Right ventricle myocardium superior (tissue), 1 donor: Measurements from ENCODE around the gene TMEM147. TPM values are rescaled to one million over a fixed set of nuclear protein-coding genes. Genes with fewer than 3 reads are reported as not detected.
"Not testable (repeated sequence)": the region's sequence is repeated elsewhere in the genome, so short reads cannot be mapped to it uniquely, and the experiment has no call there.

Source experiments
- ATAC-seq: fragments of 200-7000 bp; cut with Tn5 transposase; one replicate; pipeline ENCODE4 v1.9.1; 2020; ENCODE audit warnings: mild to moderate bottlenecking; ENCODE audit not compliant: poor library complexity
- DNase-seq: peaks from one replicate; pipeline ENCODE4 v3.0.0-alpha.2; 2020
- intact Hi-C: fragments of 100-400 bp; cut with DNase I; formaldehyde crosslinking; loops from one replicate; pipeline ENCODE4 v1.11.2; 2022
- total RNA-seq: library from RNA; stranded (reverse); fragmentation: NEBNext Ultra II Directional; extraction: Animal tissue kit (Norgen Biotek cat#: 25700); gene quantifications from one replicate; pipeline ENCODE4 v1.2.1, GENCODE V29; 2021
- donor health status: DM: no; HTN: yes; CAD: no; lungs with severe emphysema.

The TMEM147 gene
- total RNA-seq, 1 donor from 2014 or later, result 75.7 TPM

DNA sequence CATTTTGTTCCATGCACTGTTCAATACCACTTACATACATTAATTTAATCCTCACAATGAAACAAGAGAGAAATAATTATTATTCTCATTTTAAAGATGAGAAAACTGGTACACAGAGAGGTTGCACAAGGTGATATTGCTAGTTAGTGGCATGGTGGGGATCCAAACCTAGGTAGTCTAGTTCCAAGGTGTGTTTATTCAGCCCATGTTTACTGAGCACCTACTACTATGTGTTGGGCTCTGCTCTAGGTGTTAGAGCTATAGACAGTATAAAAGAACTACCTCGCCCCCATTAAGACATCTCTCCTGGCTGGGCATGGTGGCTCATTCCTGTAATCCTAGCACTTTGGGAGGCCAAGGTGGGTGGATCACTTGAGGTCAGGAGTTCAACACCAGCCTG lies 37.3 kb downstream of the TMEM147 start:
- DNase-seq, result no peak
- intact Hi-C loops, result no loop called here
- no peak for ATAC-seq

DNA sequence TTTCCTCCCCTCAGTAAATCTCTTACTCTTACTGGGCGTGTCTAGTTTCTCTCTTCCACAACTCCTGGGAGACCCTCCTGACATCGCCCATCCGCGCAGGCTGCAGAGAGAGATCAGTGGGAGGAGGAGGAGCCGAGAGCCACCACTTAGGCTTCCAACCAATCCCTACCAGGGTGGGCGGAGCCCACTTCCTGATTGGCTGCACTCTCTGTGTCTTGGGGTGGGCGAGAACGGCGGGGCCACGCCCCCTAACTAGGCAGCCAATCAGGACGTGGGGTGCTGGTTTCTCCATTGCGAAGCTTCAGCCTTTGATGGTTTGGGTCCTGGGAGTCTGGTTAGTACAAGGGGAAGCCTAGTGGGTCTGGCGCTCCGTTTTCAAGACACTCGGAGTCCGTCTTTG lies 40.4 kb downstream of the TMEM147 start, which contains the start of gene PMIS2:
TSS of gene PMIS2 (plus strand) at position 326 of the 400 bp plus-strand sequence. CDS start 87 bp downstream, outside the sequence.
- no peak for ATAC-seq
- intact Hi-C loops, result no loop called here
- no peak for DNase-seq

DNA sequence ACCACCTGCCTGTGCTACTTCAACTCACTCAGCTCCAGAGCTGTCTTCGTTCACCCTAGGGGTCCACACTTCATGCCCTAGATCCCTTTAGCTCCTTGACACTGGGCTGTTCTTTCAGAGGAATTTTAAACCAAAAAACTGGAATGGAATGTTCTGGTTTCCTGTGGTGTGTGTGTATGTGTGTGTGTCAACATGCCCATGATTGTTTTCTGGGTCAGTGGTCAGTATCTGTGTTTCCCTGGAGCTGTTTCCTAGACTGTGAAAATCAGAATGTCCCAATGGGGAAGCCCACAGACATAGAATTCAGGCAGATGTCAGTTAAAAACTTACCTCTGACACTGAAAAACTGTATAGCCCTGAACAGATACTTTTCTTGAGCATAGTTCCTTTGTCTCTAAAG lies 41.9 kb downstream of the TMEM147 start:
- ATAC-seq (no peak), DNase-seq (no peak)
- intact Hi-C loops, result no loop called here

DNA sequence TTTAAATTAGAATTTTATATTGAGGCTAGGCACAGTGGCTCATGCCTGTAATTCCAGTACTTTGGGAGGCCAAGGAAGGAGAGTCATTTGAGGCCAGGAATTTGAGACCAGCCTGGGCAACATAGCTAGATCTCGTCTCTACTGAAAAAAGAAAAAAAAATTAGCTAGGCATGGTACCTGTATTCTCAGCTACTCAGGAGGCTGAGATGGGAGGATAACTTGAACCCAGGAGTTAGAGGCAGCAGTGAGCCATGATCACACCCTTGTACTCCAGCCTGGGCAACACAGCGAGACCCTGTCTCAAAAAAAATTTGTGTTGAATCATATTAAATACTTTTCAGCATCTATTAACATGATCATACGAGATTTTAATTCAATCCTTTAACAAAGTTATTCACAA lies 45.4 kb downstream of the TMEM147 start:
- no peak for ATAC-seq
- no peak for DNase-seq
- intact Hi-C loops, result no loop called here

DNA sequence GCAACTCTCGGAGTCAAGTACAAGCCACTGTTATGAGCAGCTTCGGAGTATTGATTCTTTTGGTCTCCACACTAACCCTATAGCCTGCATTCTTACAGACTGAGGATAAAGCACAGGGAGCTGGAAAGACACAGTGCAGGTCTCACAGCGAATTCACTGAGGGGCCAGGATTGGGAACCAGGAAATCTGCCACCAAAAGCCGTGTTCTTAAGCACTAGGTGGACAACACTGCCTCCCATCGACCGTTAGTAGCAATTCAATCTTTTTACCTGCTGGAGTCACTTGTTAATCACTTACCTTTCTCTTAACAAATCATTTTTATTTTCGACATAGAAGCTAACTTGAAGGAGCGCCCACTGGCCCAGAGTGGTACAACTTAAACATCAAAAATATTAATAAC lies 46.8 kb downstream of the TMEM147 start:
- intact Hi-C loops, result no loop called here
- ATAC-seq, result no peak
- DNase-seq, result no peak

DNA sequence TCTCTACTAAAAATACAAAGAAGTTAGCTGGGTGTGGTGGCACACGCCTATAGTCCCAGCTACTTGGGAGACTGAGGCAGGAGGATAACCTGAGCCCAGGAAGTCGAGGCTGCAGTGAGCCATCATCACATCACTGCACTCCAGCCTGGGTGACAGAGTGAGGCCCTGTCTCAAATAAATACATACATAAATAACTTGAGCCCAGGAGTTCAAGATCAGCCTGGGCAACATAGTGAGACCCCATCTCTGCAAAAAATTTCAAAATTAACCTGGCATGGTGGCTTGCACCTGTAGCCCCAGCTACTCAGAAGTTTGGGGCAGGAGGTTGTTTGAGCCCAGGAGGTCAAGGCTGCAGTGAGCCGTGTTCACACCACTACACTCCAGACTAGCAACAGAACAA lies 49.6 kb downstream of the TMEM147 start:
- intact Hi-C loops, result not testable (repeated sequence)

DNA sequence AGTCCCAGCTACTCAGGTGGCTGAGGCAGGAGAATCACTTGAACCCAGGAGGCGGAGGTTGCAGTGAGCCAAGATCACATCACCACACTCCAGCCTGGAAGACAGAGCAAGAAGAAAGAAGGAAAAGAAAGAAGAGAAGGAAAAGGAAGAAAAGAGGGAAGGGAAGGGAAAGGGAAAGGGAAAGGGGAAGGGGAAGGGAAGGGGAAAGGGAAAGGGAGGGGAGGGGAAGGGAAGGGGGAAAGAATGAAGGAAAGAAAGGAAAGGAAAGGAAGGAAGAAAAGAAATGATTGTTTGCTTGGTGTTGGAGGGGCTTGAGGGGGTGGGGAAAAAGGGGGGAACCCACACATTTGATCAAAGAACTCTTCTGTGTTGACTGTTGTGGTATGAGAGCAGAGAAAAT lies 50.5 kb downstream of the TMEM147 start:
- intact Hi-C loops, result no loop called here
- DNase-seq (no peak), ATAC-seq (no peak)

More for the DNA sequence above, 49.6 kb downstream of the TMEM147 start:
- ATAC-seq, DNase-seq: not testable (repeated sequence)

DNA sequence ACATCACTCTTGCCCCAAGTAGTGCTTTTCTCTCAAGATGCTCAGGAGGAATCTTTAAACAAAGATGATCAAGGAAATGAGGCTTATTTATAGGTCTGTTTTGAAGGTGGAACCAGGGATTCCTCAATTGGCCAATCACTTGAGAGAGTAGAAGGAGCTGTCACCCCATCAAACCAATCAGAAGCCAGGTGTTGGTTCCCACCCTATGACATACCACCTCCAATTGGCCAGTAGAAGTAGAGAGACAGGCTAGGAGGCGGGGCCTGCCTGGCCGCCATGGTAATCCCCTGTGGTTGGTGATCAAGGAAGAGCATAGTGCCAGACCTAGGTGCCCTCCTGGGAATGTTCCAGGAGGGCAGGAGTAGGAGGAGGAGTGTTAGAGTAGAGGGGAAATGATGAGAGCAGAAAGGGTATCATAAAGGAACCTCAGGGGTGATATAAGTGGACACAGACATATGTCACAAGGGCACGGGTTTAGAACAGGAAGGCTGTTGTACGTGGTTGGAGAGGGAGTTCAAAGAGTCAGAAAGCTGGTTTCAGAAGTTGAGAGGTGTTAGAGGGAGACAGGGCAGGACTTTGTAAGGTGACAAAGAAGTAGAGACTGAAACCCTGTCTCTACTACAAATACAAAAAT lies 51.1 kb downstream of the TMEM147 start:
- DNase-seq, result no peak
- ATAC-seq, result no peak
- intact Hi-C loops, result no loop called here

Other genes starting within 250 kb of the TMEM147 start
- 0.56 TPM for gene CD22, start 216.4 kb upstream of the TMEM147 start, total RNA-seq
- not detected for gene FFAR1, start 197.7 kb upstream of the TMEM147 start, total RNA-seq
- not detected for gene FFAR3, start 187.2 kb upstream of the TMEM147 start, total RNA-seq
- not detected for gene GPR42, start 174.6 kb upstream of the TMEM147 start, total RNA-seq
- gene FFAR2, start 97.4 kb upstream of the TMEM147 start, total RNA-seq, result 0.11 TPM
- not detected for gene KRTDAP, start 55.2 kb upstream of the TMEM147 start, total RNA-seq
- gene DMKN, start 32.0 kb upstream of the TMEM147 start, total RNA-seq, result 3.6 TPM
- gene SBSN, start 17.3 kb upstream of the TMEM147 start, total RNA-seq, result not detected
- gene GAPDHS, start 12.2 kb upstream of the TMEM147 start, total RNA-seq, result not detected
- gene ATP4A, start 18.0 kb downstream of the TMEM147 start, total RNA-seq, result not detected
- gene PMIS2, start 40.5 kb downstream of the TMEM147 start, total RNA-seq, result not detected
- gene HAUS5, start 67.1 kb downstream of the TMEM147 start, total RNA-seq, result 3.3 TPM
- 48.9 TPM for gene RBM42, start 83.4 kb downstream of the TMEM147 start, total RNA-seq
- 0.32 TPM for gene ETV2, start 96.1 kb downstream of the TMEM147 start, total RNA-seq
- 1,337 TPM for gene COX6B1, start 102.7 kb downstream of the TMEM147 start, total RNA-seq
- not detected for gene UPK1A, start 120.9 kb downstream of the TMEM147 start, total RNA-seq
- gene ZBTB32, start 158.9 kb downstream of the TMEM147 start, total RNA-seq, result not detected
- 16.3 TPM for gene KMT2B, start 172.4 kb downstream of the TMEM147 start, total RNA-seq
- 2.9 TPM for gene IGFLR1, start 196.8 kb downstream of the TMEM147 start, total RNA-seq
- 22.6 TPM for gene U2AF1L4, start 199.8 kb downstream of the TMEM147 start, total RNA-seq
- gene PSENEN, start 200.0 kb downstream of the TMEM147 start, total RNA-seq, result 40.7 TPM
- 5.2 TPM for gene LIN37, start 202.9 kb downstream of the TMEM147 start, total RNA-seq
- 570 TPM for gene HSPB6, start 211.4 kb downstream of the TMEM147 start, total RNA-seq
- 5.9 TPM for gene PROSER3, start 212.6 kb downstream of the TMEM147 start, total RNA-seq
- 3.0 TPM for gene ARHGAP33, start 229.9 kb downstream of the TMEM147 start, total RNA-seq